HG03159 (cell line): ENCODE results near the gene PTPRD.

ENCODE experiments used
- ATAC-seq: cut with Tn5 transposase; IDR thresholded peaks from one replicate; pipeline ENCODE4 v1.9.1; 2021; ENCODE audit warnings: mild to moderate bottlenecking, moderate library complexity; ENCODE audit not compliant: unreplicated experiment

The PTPRD gene

GRCh38 chr9:8331507-8332330 is 2281.1 kb downstream of the PTPRD start:
- no peak for ATAC-seq

GRCh38 chr9:8329561-8330283 is 2283.1 kb downstream of the PTPRD start:
- ATAC-seq = no peak

- no peak for ATAC-seq
Observed at GRCh38 chr9:8315211-8315610, 2297.6 kb downstream of the PTPRD start.

GRCh38 chr9:8309258-8309657 is 2303.5 kb downstream of the PTPRD start:
- no peak for ATAC-seq

GRCh38 chr9:8304720-8305119 is 2308.1 kb downstream of the PTPRD start:
- no peak for ATAC-seq

GRCh38 chr9:8301296-8301695 is 2311.5 kb downstream of the PTPRD start:
- ATAC-seq = no peak

DNA sequence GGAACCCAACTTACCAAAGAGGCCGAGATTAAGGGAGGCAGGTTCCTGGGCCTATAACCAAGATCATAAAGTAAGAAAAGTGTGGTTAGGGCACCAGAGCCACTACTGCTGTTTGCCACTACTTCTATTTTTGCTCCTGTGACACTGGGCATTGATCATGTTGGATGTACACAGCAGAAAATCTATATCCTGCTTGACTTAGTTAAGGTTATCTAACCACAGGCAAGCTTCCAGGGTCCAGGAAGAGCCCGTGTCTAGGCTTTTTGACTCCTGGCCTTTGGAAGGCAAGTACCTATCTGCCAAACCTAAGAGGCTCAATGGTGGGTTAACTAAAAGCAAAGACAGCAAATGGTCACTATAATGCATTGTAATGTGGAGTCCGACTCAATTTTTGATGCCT is 2315.8 kb downstream of the PTPRD start:
- no peak for ATAC-seq

GRCh38 chr9:8292657-8293056 is 2320.1 kb downstream of the PTPRD start:
- no peak for ATAC-seq

- no peak for ATAC-seq
Observed at GRCh38 chr9:8289681-8290080, 2323.1 kb downstream of the PTPRD start.

- ATAC-seq = no peak
Observed at GRCh38 chr9:8287970-8288369, 2324.8 kb downstream of the PTPRD start.

DNA sequence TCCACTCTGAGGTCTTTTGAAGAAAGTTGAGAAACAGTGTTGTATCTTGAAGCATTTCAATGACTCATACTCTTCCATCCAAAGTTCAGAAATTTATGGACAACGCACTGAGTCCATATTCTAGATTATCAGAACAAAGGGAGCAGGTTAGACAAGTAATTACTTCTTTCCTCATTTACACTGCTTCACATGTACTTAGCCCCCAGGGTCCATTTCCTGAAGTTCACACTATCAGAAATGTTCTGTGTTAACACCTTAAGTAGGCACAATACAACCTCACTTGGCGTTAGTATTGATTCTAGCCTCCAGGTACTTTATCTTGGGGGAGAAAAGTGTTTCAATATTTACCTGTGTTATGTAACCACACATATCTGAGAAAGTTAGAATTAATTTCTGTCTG is 2325.3 kb downstream of the PTPRD start:
- ATAC-seq = no peak

DNA sequence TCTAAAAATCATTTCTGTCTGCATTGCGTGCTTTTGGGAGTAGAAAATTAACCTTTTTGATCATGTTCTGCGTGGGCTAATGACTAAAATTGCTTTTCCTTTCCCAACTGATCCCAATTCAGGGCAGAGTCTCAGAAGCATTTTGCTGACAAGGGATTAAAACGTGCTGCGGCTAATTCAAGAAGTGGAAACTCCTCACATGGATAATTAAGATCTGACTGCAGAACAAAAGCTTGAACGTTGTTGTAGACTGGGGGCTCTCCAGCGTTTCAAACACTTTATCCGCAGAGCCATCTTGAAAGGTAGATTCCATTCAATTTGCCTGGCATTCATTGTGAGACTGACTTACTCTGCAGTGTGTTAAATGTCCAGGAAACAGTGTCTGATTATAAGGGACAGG is 2327.9 kb downstream of the PTPRD start:
- no peak for ATAC-seq

- no peak for ATAC-seq
Observed at GRCh38 chr9:8282535-8282934, 2330.3 kb downstream of the PTPRD start.

- no peak for ATAC-seq
Observed at GRCh38 chr9:8280811-8281210, 2332.0 kb downstream of the PTPRD start.

GRCh38 chr9:8278048-8278447 is 2334.8 kb downstream of the PTPRD start:
- ATAC-seq = no peak

DNA sequence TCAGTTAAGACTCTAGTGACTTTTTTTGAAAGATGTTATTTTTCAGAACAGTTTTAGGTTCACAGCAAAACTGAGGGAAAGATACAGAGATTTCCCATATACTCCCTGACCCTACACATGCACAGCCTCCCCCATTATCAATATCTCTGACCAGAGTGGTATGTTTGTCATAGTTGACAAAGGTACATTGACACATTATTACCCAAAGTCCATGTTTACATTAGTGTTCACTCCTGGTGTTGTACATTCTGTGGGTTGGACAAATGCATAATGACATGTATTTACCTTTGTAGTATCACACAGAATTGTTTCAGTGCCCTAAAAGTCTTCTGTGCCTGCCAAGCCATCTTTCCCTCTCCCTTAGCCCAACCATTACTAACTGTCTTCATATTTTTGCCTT is 2342.6 kb downstream of the PTPRD start:
- no peak for ATAC-seq

DNA sequence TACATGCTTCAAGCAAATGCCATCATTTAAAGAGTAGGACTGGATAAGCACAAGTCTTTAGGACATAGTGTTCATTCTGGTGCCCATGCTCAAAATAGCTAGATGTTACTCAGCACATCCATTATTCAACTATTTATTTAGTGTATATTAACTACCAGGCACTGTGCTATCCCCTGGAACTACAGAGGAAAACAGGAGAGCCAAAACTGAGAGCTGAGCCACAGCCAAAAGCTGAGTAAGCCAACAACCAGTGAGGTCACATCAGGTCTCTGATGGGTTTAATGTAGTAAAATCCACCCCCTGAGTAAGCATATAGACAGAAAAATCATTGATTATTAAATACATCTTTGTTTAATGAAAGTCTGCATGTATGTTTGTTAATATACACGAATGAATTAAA is 2343.9 kb downstream of the PTPRD start:
- ATAC-seq = no peak

DNA sequence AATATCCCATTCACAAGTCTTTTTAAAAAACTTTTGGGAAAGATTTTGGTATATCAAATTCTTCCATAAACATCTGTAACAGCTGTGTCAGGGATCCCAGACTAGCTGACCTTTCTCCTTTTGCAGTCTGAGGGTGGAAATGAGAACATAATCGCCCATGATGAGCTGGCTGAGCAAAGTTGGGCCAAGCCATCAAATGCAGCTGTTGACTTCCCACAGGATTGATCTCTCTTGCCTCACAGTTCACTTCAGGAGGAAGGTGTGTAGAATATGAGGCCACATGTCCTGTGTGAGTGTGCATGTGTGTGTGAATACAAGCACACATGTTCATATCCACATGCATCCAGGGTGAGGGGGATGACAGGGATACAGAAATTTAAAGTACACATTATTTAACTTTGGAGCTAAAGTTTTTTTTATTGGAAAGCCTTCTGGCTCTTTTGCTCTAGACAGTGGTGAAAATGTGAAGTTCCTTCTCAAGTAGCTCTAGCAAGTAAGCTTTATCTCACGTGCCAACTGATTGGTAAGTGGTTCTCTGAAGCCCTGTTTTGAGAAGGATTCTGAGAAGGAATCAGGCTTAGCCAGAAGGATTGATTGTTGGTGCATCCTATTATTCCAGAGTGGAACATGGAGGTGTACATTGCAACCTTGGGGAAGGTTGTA is 2344.5 kb downstream of the PTPRD start:
- no peak for ATAC-seq

GRCh38 chr9:8267636-8268035 is 2345.2 kb downstream of the PTPRD start:
- ATAC-seq = no peak

GRCh38 chr9:8266861-8267260 is 2345.9 kb downstream of the PTPRD start:
- ATAC-seq = no peak

GRCh38 chr9:8265281-8265680 is 2347.5 kb downstream of the PTPRD start:
- no peak for ATAC-seq
